GM19193 (cell line): ENCODE data around the gene RALY.
A peak's percentile ranks its signal among the peaks of the same experiment; 100 is the strongest.

Experiments used
- POLR2A ChIP-seq: IDR thresholded peaks from 4 replicates; pipeline ENCODE4 v1.6.1; 2011; ENCODE audit not compliant: insufficient read depth, insufficient read length; ENCODE audit errors: extremely low read depth

RALY gene

DNA sequence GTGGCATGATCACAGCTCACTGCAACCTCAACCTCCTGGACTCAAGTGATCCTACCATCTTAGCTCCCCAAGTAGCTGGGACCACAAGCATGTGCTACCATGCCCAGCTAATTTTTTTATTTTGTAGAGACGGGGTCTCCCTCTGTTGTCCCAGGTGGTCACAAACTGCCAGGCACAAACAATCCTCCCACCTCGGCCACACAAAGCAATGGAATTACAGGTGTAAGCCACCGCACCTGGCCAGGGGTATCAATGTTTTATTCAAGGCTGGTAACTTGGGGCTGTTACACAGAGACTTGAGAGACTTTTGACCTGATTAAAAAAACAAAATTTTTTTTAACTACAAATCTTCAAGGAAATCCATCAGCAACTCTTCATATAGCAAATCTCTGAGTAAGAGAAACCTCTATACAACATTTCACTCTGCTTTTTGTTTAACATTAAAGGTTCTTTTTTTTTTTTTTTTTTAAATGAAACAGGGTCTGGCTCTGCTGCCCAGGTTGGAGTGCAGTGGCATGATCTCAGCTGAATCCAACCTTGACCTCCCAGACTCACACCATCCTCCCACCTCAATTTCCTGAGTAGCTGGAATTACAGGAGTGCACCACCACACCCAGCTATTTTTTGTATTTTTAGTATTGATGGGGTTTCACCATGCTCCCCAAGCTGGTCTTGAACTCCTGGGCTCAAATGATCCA is 112.4 kb downstream of the RALY start:
- no peak for TF ChIP-seq POLR2A

DNA sequence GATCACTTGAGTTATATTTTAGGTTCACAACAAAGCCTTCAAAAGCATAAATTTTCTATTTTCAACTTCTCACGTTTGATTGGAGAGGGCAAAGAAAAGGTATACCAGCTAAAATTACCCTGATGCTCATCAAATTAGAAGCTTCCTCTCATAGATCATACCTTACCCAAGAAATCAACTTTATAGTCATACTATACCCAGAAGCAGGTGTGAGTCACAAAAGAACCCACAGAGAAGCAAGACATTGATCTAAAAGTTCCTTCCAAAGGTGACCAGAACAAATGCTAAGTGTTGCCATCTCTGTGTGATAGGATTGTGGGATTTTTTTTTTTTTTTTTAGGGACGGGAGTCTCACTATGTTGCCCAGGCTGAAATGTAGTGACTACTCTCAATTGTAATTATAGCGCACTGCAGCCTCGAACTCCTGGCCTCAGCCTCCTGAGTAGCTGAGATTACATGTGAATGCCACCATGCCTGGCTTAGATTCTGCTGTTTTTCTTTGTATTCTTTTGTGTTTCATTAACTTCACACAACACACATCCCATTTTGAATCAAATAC is 115.0 kb downstream of the RALY start:
- no peak for TF ChIP-seq POLR2A

DNA sequence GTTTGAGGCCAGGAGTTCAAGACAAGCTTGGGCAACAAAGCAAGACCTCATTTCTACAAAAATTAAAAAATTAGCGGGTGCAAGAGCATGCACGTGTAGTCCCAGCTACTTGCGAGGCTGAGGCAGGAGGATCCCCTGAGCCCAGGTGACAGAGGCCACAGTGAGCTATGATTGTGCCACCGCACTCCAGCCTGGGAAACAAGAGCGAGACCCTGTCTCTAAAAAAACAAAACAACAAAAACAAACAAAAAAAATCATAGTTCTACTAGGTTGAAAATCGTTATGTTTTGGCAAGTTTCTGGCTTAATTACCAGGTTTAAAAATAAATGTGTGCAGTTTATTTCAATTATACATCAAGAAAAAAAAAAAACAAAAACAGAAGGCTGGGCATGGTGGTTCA is 115.7 kb downstream of the RALY start:
- no peak for TF ChIP-seq POLR2A

GRCh38 chr20:34110025-34110744 is 116.5 kb downstream of the RALY start:
- no peak for TF ChIP-seq POLR2A

- TF ChIP-seq POLR2A = no peak
Observed at GRCh38 chr20:34110745-34111641, 117.3 kb downstream of the RALY start.

DNA sequence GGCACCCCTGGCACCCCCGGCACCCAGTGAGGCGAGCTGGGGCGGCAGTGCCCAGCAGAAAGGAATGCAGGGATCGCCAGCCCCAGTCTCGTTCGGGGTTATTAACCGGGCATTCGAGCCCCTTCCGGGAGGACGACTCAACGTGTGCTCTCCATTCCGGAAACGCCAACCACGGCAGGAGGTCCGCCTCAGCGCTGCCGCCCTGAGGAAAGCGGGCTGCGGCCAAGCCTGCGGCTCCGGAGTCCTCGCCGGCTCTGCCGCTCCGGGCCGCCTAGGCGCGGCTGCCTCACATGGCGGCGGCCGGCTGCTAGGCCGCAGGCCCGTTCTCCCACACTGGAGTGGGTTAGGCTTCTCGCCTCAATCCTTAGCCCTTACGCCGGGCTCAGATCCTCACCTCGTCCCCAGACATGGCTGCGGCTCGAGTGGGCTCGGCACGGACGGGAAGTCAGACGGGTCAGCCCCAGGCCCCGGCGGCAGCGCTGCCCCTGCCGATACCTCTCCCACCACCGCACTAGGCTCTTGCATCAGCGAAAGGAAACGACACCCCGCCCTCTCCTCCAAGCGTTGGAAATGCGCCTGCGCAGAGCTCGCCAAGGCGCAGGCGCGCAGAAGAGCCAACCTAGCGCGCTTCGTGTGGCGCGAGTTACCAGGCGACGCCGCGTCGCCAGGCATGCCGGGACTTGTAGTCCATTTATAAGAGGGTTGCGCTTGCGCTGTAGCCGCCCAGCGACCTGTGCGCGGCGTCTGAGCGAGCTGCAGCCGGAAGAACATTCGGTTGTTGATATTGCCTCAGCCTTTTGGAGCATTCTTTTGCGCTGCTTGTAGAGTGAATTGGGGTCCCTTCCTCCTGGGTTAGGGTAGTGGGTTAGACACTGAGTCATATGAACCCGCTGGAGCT is 118.2 kb downstream of the RALY start, which contains the start of gene EIF2S2:
TSS of gene EIF2S2 (minus strand) at position 542 of the 898 bp plus-strand sequence. CDS start at position 409, 133 bp downstream.
- peak; percentile 95 for TF ChIP-seq POLR2A

GRCh38 chr20:34112600-34113101 is 118.9 kb downstream of the RALY start:
- TF ChIP-seq POLR2A = no peak

- TF ChIP-seq POLR2A = no peak
Observed at GRCh38 chr20:34114809-34115208, 121.1 kb downstream of the RALY start.

- TF ChIP-seq POLR2A = no peak
Observed at GRCh38 chr20:34115232-34115631, 121.5 kb downstream of the RALY start.

GRCh38 chr20:34120213-34120612 is 126.5 kb downstream of the RALY start:
- TF ChIP-seq POLR2A = no peak

- no peak for TF ChIP-seq POLR2A
Observed at GRCh38 chr20:34122274-34122980, 128.7 kb downstream of the RALY start.

- no peak for TF ChIP-seq POLR2A
Observed at GRCh38 chr20:34123309-34123708, 129.6 kb downstream of the RALY start.

GRCh38 chr20:34124469-34125249 is 130.9 kb downstream of the RALY start:
- no peak for TF ChIP-seq POLR2A

- TF ChIP-seq POLR2A = no peak
Observed at GRCh38 chr20:34127792-34128191, 134.1 kb downstream of the RALY start.
